Suprapubic skin (tissue), 3 donors: Measurements from ENCODE around the gene LRRC2.

ENCODE experiments used
- EP300 ChIP-seq: sonication (generic); formaldehyde crosslinking; IDR thresholded peaks from one replicate; pipeline ENCODE4 v1.6.1; 2017; ENCODE audit warnings: antibody characterized with exemption
- TF ChIP-seq, protein P1 (sequence below), 2 donors: fragments of 200-600 bp in 1 of 2; fragments of 450-650 bp in 1 of 2; sonication (generic) in 1 of 2; IDR thresholded peaks; one replicate each; pipeline ENCODE4 v1.5.1; 2016 to 2019; ENCODE audit warnings: antibody characterized with exemption in 2 of 2, mild to moderate bottlenecking in 1 of 2, moderate library complexity in 1 of 2

DNA sequence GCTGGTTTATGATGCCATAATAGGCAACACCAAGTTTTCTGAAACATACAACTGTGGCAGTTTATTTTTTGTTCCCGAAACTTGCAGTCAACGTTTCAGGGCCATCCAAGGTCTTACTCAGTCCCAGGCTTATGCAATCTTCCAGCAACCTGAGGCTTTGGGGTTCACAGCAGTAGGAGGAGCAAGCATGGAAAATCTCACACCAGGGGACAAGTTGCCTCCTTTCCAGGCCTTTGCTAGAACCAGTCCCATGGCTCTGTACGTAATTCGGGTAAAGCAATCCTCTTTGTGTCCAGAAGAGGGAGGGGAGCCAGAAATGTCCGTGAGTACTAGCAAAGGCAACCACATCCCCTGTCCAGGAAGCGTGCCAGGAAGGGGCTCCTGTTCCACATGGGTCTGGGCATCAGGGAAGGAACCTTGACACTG lies 41.5 kb upstream of the LRRC2 start:
- TF ChIP-seq, protein P1, sequence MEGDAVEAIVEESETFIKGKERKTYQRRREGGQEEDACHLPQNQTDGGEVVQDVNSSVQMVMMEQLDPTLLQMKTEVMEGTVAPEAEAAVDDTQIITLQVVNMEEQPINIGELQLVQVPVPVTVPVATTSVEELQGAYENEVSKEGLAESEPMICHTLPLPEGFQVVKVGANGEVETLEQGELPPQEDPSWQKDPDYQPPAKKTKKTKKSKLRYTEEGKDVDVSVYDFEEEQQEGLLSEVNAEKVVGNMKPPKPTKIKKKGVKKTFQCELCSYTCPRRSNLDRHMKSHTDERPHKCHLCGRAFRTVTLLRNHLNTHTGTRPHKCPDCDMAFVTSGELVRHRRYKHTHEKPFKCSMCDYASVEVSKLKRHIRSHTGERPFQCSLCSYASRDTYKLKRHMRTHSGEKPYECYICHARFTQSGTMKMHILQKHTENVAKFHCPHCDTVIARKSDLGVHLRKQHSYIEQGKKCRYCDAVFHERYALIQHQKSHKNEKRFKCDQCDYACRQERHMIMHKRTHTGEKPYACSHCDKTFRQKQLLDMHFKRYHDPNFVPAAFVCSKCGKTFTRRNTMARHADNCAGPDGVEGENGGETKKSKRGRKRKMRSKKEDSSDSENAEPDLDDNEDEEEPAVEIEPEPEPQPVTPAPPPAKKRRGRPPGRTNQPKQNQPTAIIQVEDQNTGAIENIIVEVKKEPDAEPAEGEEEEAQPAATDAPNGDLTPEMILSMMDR (IDR thresholded peaks at IDR 0.05): peak in 1 of 2 donors; percentile 11
- TF ChIP-seq EP300: no peak
